Stimulated activated naive CD8-positive, alpha-beta T cell treated with anti-CD3 and anti-CD28 coated beads, Interleukin-15, Interleukin-2, amounts not matched to agents 100 ng/mL and 50 ng/mL, for 24 hours (primary cell): ENCODE results near the gene EIF1AX.
"Not testable (repeated sequence)": the region's sequence is repeated elsewhere in the genome, so short reads cannot be mapped to it uniquely, and the experiment has no call there.

Source experiments
- H3K27ac Mint-ChIP-seq: one replicate; pipeline ENCODE4 v1.8.0; 2021; ENCODE audit warnings: mild to moderate bottlenecking, mixed read lengths
- H3K27me3 Mint-ChIP-seq: one replicate; pipeline ENCODE4 v1.8.0; 2021; ENCODE audit warnings: mixed read lengths
- H3K36me3 Mint-ChIP-seq: one replicate; pipeline ENCODE4 v1.8.0; 2021; ENCODE audit warnings: low read depth, mixed read lengths
- H3K4me1 Mint-ChIP-seq: one replicate; pipeline ENCODE4 v1.8.0; 2021; ENCODE audit warnings: low read depth, mixed read lengths
- H3K4me3 Mint-ChIP-seq: one replicate; pipeline ENCODE4 v1.8.0; 2021; ENCODE audit warnings: mild to moderate bottlenecking, mixed read lengths
- H3K9me3 Mint-ChIP-seq: one replicate; pipeline ENCODE4 v1.8.0; 2021; ENCODE audit warnings: mixed read lengths

EIF1AX gene, protein sequence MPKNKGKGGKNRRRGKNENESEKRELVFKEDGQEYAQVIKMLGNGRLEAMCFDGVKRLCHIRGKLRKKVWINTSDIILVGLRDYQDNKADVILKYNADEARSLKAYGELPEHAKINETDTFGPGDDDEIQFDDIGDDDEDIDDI

DNA sequence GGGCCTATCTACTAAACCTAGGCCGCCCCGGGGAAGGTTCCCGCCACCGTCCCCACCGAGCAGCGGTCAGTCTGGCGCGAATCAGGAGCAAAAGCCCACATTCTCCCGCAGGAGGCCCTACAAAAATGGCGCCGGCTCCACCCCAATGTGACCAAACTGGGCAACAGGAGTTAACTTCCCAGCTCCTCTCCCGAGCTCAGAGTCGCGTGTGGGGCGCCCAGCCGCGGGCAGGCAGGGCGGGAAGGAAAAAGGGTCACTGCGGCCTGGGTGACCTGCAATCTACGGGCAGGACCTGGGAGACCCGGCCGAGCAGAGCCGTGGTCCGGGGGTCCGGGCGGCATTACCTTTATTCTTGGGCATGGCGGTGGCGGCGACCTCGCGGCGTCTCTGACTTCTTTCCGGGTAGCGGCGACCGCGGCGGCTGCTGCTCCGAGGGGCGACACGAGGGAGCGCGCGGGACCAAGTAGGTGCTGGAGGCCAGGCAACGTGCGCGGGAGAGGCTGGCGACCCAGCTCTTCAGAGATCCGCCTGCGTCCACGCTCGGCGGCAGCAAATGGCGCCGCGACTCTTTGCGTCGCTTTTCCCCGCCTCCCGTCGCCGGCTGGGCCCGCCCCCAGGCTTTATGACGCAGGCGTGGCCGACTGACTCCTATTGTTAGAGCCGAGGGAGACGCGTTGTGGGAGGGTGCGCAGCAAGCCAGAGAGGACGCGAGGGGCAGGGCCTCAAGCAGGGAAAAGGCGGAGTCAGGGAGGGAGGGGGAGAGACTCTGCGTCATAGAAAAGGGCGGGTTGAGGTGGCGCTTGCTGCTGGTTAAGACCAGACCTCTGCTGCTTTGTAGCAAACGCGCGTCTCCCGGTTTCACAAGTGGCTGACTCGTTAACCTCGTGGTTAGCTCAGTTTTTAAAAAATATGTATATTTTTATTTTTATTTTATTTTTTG, at the start of gene EIF1AX:
Gene EIF1AX (minus strand): TSS at position 558 of the 940 bp plus-strand sequence. CDS start 198 bp downstream, at position 360.
- Mint-ChIP-seq H3K4me3 (peak within 1 kb of the TSS; percentile 91), H3K4me1 (peaks cover 42% of the 10 kb centered on the region), H3K27ac (peak within 1 kb of the TSS; percentile 79), H3K9me3 (no peaks in the 10 kb centered on the region), H3K36me3 (peaks cover 26% of the 10 kb centered on the region), H3K27me3 (no peaks in the 10 kb centered on the region)

DNA sequence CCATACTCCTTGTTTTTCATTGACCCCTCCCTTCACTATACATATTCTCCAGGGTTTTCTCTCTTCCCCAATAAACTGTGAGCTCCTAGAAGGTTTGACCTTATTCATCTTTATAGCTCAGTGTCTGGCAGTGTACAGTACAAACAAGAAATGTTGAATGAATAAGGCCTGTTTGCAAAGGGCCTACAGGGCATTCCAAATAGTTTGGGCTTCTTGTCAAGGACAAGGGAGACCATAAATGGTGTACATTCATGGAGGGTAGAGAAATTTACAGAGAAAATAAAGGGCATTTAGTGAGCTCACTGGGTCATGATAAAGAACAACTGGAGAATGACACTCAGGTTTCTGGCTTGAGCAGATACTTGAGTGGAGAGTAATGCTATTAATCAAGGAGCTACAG, 47.5 kb upstream of the EIF1AX start:
- H3K4me3 Mint-ChIP-seq = no peak overlapping the region
- H3K4me1 Mint-ChIP-seq = no peaks in the 10 kb centered on the region
- H3K27me3 Mint-ChIP-seq = no peaks in the 10 kb centered on the region
- peak overlapping the region; percentile 55 for H3K27ac Mint-ChIP-seq
- H3K36me3 Mint-ChIP-seq = peaks cover 36% of the 10 kb centered on the region
- no peaks in the 10 kb centered on the region for H3K9me3 Mint-ChIP-seq

DNA sequence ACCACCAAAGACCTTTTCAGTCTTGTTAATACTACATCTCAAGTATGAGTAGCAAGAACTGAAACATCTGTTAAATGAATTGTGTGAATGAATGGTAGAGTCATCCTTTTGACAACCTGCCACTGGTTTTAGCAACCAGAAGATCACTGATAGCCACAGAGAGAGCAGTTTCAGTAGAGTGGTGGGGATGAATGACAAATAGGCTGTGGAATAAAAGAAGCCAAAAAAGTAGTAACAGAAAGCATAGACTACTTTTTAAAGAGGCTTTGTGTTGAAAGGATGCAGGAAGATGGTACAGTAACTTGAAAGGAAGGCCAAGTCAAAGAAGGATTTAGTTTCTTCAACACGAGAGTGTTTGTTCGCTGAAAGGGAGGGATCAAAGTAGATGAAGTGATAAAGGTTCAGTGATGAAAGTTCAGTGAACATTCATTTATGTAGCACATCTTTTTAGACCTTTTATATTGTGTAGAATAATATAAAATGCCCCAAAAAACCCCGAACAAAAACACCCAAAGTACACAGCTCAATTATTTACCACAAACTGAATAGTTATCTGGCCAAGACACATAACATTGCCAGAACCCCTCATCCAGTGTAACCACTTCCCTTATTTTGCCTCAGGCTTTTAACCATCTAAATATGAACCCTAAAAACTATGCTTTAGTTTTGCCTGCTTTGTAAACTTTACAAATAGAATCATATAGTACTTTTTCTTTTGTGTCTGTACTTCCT, 40.1 kb upstream of the EIF1AX start:
- H3K27ac Mint-ChIP-seq = peak overlapping the region; percentile 60
- no peak overlapping the region for H3K4me3 Mint-ChIP-seq
- no peaks in the 10 kb centered on the region for H3K9me3 Mint-ChIP-seq
- H3K4me1 Mint-ChIP-seq = peaks cover 18% of the 10 kb centered on the region
- H3K36me3 Mint-ChIP-seq = peaks cover 35% of the 10 kb centered on the region
- no peaks in the 10 kb centered on the region for H3K27me3 Mint-ChIP-seq

DNA sequence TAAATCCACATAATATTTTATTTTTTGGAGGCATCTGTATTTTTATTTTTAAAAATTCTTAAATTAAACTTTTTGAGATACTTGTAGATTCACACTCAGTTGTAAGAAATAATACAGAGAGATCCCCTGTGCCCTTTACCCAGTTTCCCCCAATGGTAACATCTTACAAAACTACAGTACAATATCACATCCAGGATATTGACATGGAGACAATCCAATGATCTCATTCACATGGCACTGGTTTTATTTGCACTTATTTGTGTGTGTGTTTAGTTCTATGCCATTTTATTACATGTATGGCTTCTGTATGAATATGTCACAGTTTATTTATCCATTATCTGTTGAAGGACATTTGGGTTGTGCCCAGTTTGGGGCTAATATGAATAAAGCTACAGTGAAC, 35.5 kb upstream of the EIF1AX start:
- Mint-ChIP-seq H3K27ac (no peak overlapping the region), H3K27me3 (no peaks in the 10 kb centered on the region), H3K4me3 (no peak overlapping the region), H3K36me3 (peaks cover 35% of the 10 kb centered on the region), H3K4me1 (peaks cover 8% of the 10 kb centered on the region), H3K9me3 (no peaks in the 10 kb centered on the region)

DNA sequence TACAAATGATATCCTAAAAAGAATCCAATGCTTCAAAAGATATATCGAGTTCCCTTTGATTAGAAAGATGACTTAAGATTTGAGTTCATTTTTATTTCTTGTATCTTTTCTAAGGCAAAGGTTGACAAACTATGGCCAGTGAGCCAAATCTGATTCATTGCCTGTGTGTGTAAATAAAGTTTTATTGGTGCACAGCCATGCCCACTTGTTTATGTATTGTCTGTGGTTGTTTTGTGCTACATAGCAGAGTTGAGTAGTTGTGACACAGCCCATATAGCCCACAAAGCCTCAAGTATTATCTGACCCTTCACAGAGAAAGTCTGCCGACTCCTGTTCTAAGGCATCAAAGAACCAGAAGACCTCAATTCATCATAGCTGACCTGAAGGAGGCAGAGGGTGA, 32.2 kb upstream of the EIF1AX start:
- Mint-ChIP-seq H3K9me3 (no peaks in the 10 kb centered on the region), H3K27me3 (no peaks in the 10 kb centered on the region), H3K27ac (no peak overlapping the region), H3K36me3 (peaks cover 35% of the 10 kb centered on the region), H3K4me1 (no peaks in the 10 kb centered on the region), H3K4me3 (no peak overlapping the region)

DNA sequence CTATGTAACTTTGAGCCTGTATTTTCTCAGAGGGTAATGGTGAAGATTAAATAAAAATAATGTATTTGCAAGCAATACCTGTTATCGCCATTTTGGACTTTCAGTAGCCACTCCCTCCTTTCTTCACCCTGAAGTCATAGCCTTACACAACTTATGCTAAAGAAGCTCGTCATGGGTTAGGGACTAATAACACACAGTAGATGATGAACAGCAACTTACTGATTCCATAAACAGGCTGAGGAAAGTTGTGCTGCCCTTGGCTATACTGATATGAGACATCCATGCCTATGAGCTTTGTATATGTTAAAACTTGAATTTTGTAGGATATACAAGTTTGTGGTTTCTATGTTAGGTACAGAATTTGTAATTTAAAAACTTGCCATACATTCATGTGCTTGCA, 31.7 kb upstream of the EIF1AX start:
- Mint-ChIP-seq H3K27ac (no peak overlapping the region), H3K9me3 (no peaks in the 10 kb centered on the region), H3K27me3 (no peaks in the 10 kb centered on the region), H3K4me1 (no peaks in the 10 kb centered on the region), H3K4me3 (no peak overlapping the region), H3K36me3 (peaks cover 34% of the 10 kb centered on the region)

DNA sequence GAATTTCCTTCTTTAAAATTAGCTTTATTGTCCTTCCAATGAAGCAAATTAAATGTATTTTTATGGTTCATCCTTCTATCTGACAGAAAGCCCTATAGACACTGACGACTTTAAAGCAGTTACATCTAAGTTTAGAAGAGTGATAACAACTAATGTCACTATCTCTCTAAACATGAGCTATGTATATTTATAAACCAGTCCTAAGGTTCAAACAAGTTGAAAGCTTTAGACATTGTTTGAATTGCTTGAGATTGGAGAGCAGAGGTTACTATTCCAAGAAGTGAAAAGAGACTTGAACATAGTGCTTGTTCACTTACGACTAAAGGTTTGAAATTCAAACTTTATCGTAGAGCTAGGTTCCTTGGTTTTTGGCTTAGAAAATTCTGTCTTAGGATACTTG, 30.2 kb upstream of the EIF1AX start:
- Mint-ChIP-seq H3K9me3 (no peaks in the 10 kb centered on the region), H3K27me3 (no peaks in the 10 kb centered on the region), H3K36me3 (peaks cover 33% of the 10 kb centered on the region), H3K27ac (no peak overlapping the region), H3K4me1 (no peaks in the 10 kb centered on the region), H3K4me3 (no peak overlapping the region)

DNA sequence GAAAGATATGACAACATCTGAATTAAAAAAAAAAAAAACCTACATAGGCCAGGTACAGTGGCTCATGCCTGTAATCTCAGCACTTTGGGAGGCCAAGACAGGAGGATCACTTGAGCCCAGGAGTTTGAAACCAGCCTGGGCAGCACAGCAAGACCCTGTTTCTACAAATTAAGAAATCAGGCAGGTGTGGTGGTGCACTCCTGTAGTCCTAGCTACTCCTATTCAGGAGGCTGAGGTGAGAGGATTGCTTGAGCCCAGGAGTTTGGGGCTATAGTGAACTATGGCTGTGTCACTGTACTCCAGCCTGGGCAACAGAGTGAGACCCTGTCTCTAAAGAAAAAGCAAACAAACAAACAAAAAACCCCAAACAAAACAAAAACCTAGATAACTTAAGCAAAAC, 20.9 kb upstream of the EIF1AX start:
- not testable (repeated sequence) for H3K27ac Mint-ChIP-seq, H3K4me1 Mint-ChIP-seq, H3K9me3 Mint-ChIP-seq, H3K27me3 Mint-ChIP-seq, H3K4me3 Mint-ChIP-seq
- H3K36me3 Mint-ChIP-seq = peaks cover 38% of the 10 kb centered on the region

DNA sequence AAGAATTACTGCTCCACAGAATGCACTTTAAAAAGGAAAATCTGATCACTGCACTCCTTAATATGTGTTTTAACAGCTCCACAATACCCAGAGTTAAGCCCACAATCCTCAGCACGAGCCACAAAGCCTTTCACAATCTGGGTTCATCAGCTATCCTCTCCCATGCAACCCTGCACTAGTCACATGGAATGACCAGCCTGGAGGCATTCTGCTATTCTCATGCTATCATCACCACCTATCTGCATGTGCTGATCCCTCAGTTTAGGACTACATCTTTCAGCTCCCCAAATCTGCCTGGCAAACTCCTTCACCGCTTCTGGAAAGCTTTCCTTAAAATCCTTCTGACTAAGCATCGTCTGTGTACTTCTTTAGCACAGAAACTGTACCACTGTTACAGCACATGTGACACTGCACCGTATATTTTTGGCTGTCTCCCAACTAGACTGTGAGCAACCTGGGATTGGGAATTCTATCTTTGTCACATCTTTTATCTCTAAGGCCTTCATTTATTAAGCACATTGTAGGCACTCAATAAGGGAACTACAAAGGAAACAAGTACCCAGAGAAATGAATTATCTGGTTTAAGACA, 18.3 kb upstream of the EIF1AX start:
- no peak overlapping the region for H3K27ac Mint-ChIP-seq
- no peaks in the 10 kb centered on the region for H3K27me3 Mint-ChIP-seq
- H3K4me1 Mint-ChIP-seq = no peaks in the 10 kb centered on the region
- no peak overlapping the region for H3K4me3 Mint-ChIP-seq
- peaks cover 45% of the 10 kb centered on the region for H3K36me3 Mint-ChIP-seq
- H3K9me3 Mint-ChIP-seq = no peaks in the 10 kb centered on the region

DNA sequence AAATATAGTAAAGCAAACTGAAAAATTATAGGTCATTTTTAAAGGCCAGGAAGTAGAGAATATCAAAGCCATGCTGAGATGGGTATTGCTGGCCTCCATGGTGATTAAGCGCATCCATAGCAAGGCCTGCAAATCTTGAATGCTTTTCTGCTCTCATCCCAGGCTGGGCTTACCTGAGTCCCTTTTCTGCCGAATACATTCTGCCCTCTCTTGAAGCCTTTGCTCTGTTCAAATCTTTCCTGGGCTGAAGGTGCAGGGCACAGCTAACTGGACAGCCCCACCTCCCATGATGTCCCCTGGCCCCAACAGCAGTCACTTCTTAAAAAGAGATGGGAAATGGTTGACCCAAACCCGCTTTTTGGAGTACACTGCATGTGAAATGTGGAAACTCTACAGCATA, 10.1 kb upstream of the EIF1AX start:
- no peak overlapping the region for H3K4me3 Mint-ChIP-seq
- no peaks in the 10 kb centered on the region for H3K27me3 Mint-ChIP-seq
- H3K4me1 Mint-ChIP-seq = peaks cover 12% of the 10 kb centered on the region
- no peaks in the 10 kb centered on the region for H3K9me3 Mint-ChIP-seq
- H3K27ac Mint-ChIP-seq = no peak overlapping the region
- peaks cover 39% of the 10 kb centered on the region for H3K36me3 Mint-ChIP-seq

DNA sequence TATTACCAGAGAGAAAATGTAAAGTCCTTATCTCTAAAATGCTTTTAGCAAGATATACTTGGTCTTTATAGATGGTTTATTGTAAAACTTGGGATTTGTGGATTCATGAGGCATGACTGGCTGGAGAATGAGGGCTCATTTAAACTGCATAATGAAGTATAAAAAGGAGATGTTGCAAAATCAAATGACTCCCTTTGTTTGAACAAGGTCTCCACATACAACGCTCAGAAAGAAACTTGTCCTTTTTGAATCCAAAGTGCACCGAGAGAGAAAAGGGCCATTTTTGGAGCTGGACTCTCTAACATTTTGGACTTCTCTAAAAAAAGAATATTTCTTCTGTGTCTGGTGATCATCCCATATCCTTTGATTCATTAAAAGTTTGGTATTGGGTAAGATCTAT, 7.7 kb upstream of the EIF1AX start:
- Mint-ChIP-seq H3K4me1 (peaks cover 19% of the 10 kb centered on the region), H3K27me3 (no peaks in the 10 kb centered on the region), H3K9me3 (no peaks in the 10 kb centered on the region), H3K36me3 (peaks cover 26% of the 10 kb centered on the region), H3K4me3 (no peak overlapping the region), H3K27ac (no peak overlapping the region)

DNA sequence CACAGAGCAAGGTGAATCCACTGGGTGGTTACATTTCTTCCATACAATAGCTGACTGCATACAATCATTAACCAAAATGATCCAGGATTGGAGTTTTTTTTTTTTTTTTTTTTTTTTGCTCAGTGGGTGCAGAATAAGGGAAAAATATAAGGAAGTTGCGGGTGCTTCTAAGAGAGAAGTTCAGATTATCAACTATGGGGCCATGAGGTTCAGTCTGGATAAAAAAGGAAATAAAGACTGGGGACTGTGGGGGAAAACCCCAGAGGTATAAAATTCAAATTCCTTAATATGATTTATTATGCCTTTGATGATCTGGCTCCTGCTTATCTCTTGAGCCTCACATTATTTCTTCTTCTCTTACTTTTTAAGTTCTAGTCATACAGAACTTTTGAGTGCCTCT, 5.9 kb upstream of the EIF1AX start:
- H3K4me3 Mint-ChIP-seq = no peak overlapping the region
- no peak overlapping the region for H3K27ac Mint-ChIP-seq
- no peaks in the 10 kb centered on the region for H3K27me3 Mint-ChIP-seq
- H3K9me3 Mint-ChIP-seq = no peaks in the 10 kb centered on the region
- H3K4me1 Mint-ChIP-seq = peaks cover 34% of the 10 kb centered on the region
- peaks cover 20% of the 10 kb centered on the region for H3K36me3 Mint-ChIP-seq

DNA sequence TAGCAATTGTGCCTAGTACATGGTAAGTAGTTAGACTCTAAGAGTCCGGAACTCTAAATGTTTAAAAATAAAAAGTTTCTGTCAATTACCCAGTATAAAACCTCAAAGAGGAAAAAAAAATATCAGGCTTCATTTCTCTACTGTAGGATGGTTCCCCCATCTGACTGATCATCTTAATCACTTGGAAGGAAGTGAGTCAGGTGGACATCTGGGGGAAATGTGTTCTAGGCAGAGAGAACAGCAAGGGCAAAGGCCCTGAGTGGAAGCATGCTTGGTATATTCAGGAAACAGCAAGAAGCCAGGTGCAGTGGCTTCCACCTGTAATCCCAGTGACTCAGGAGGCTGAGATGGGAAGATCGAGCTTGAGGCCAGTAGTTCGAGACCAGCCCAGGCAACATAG, 2.9 kb upstream of the EIF1AX start:
- Mint-ChIP-seq H3K9me3 (no peaks in the 10 kb centered on the region), H3K4me1 (peaks cover 42% of the 10 kb centered on the region)

DNA sequence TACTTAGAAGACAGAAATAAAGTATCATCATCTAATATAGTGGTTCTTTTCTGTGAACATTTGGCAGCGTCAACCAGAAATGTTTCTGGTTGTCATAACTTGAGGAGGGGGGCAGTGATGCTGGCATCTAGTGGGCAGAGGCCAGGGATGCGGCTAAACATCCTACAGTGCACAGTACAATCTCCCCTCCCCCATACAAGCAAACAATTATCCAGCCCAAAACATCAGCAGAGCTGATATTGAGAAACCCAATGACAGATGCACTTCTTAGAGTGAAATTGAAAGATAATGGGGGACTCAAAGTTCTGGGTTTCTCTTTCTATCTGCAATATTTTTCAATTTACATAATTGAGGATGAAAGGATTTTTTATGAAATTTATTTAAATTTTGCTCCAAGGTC, 1.9 kb upstream of the EIF1AX start:
- Mint-ChIP-seq H3K27ac (no peak overlapping the region), H3K4me3 (no peak overlapping the region), H3K4me1 (peaks cover 48% of the 10 kb centered on the region), H3K9me3 (no peaks in the 10 kb centered on the region), H3K36me3 (peaks cover 17% of the 10 kb centered on the region), H3K27me3 (no peaks in the 10 kb centered on the region)

More for the DNA sequence above, 2.9 kb upstream of the EIF1AX start:
- H3K27me3 Mint-ChIP-seq = no peaks in the 10 kb centered on the region
- peak overlapping the region; percentile 56 for H3K27ac Mint-ChIP-seq
- H3K36me3 Mint-ChIP-seq = peaks cover 16% of the 10 kb centered on the region
- H3K4me3 Mint-ChIP-seq = no peak overlapping the region

DNA sequence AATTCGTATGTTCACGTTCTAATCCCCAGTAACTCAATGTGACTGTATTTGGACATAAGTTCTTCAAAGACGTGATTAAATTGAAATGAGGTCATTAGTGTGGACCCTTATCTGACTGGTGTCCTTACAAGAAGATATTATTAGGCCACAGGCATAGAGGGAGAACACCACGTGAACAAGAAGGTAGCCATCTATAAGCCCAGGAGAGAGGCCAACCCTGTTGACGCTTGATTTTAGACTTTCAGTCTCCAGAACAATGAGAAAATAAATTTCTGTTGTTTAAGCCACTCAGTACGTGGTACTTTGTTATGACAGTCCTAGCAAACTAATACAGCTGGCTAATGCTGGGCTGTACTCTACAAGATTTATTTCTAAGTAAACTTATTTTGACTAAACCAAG, 1.5 kb upstream of the EIF1AX start:
- Mint-ChIP-seq H3K4me1 (peaks cover 47% of the 10 kb centered on the region), H3K36me3 (peaks cover 17% of the 10 kb centered on the region), H3K27me3 (no peaks in the 10 kb centered on the region), H3K27ac (peak overlapping the region; percentile 75), H3K4me3 (peak overlapping the region; percentile 71), H3K9me3 (no peaks in the 10 kb centered on the region)
